OCI-LY1 (cell line): ENCODE measurements around the gene EID3.
"Not testable (repeated sequence)": the region's sequence is repeated elsewhere in the genome, so short reads cannot be mapped to it uniquely, and the experiment has no call there.

Source experiments
- H2AFZ ChIP-seq: fragments of 200-600 bp; sonication (generic), shearing (Covaris generic); 2 replicates; pipeline ENCODE4 v1.6.0; 2014; ENCODE audit warnings: antibody characterized with exemption, mild to moderate bottlenecking, low read length
- H3F3A ChIP-seq: fragments of 200-600 bp; sonication (generic), shearing (Covaris generic); 2 replicates; pipeline ENCODE4 v1.6.0; 2014; ENCODE audit warnings: mild to moderate bottlenecking, antibody characterized with exemption, low read length, moderate library complexity; ENCODE audit not compliant: insufficient read depth
- H3K27ac ChIP-seq: fragments of 200-600 bp; sonication (generic); 2 replicates; pipeline ENCODE4 v1.5.1; 2014; ENCODE audit warnings: low read length, mixed run types, mild to moderate bottlenecking, low read depth; ENCODE audit not compliant: poor library complexity, severe bottlenecking
- H3K27me3 ChIP-seq: fragments of 200-600 bp; sonication (generic); 2 replicates; pipeline ENCODE4 v1.6.0; 2014; ENCODE audit warnings: antibody characterized with exemption, mild to moderate bottlenecking, low read length, moderate library complexity; ENCODE audit not compliant: insufficient read depth
- H3K36me3 ChIP-seq: fragments of 200-600 bp; sonication (generic); 2 replicates; pipeline ENCODE4 v1.6.1; 2014; ENCODE audit warnings: mild to moderate bottlenecking, antibody characterized with exemption, low read length, moderate library complexity, mixed read lengths; ENCODE audit not compliant: insufficient read depth
- H3K4me1 ChIP-seq: fragments of 200-600 bp; sonication (generic); 2 replicates; pipeline ENCODE4 v1.5.1; 2014; ENCODE audit warnings: mild to moderate bottlenecking, low read length, moderate library complexity; ENCODE audit not compliant: insufficient read depth, severe bottlenecking
- H3K4me2 ChIP-seq: fragments of 200-600 bp; sonication (generic), shearing (Covaris generic); 2 replicates; pipeline ENCODE4 v1.6.1; 2014; ENCODE audit warnings: low read length
- H3K4me3 ChIP-seq: fragments of 200-600 bp; sonication (generic); 2 replicates; pipeline ENCODE4 v1.5.1; 2014; ENCODE audit warnings: low read length, low read depth, mild to moderate bottlenecking, mixed read lengths; ENCODE audit not compliant: poor library complexity, severe bottlenecking
- H3K79me2 ChIP-seq: fragments of 200-600 bp; shearing (Covaris generic); 2 replicates; pipeline ENCODE4 v1.6.1; 2016; ENCODE audit warnings: mixed run types, low read length, mixed read lengths; ENCODE audit not compliant: insufficient read depth
- H3K9ac ChIP-seq: fragments of 200-600 bp; sonication (generic), shearing (Covaris generic); 2 replicates; pipeline ENCODE4 v1.6.1; 2014; ENCODE audit warnings: mild to moderate bottlenecking, low read length, mixed read lengths
- H3K9me2 ChIP-seq: fragments of 200-600 bp; sonication (generic), shearing (Covaris generic); 2 replicates; pipeline ENCODE4 v1.6.1; 2014; ENCODE audit warnings: low read depth, mild to moderate bottlenecking, low read length, mixed read lengths
- H3K9me3 ChIP-seq: fragments of 200-600 bp; shearing (Covaris generic); 2 replicates; pipeline ENCODE4 v1.6.1; 2014; ENCODE audit warnings: low read length, mixed read lengths
- H4K20me1 ChIP-seq: fragments of 200-600 bp; sonication (generic), shearing (Covaris generic); 2 replicates; pipeline ENCODE4 v1.6.0; 2016; ENCODE audit warnings: mild to moderate bottlenecking, low read length; ENCODE audit not compliant: insufficient read depth
- CTCF ChIP-seq: fragments of 200-600 bp; sonication (generic), shearing (Covaris generic); IDR thresholded peaks from 2 replicates; pipeline ENCODE4 v1.5.1; 2017; ENCODE audit warnings: mild to moderate bottlenecking, antibody characterized with exemption, low read length, moderate library complexity, mixed read lengths
- EZH2 ChIP-seq: fragments of 200-600 bp; sonication (generic), shearing (Covaris generic); IDR thresholded peaks from 2 replicates; pipeline ENCODE4 v1.8.0; 2017; ENCODE audit warnings: borderline replicate concordance, mixed run types, mild to moderate bottlenecking, antibody characterized with exemption, low read length, moderate library complexity, mixed read lengths

The EID3 gene

GRCh38 chr12:104328790-104329189, 25.3 kb downstream of the EID3 start:
- Histone ChIP-seq H3K4me2 (no peak overlapping the region), H3K36me3 (peaks cover 54% of the 10 kb centered on the region), H3K9me2 (no peaks in the 10 kb centered on the region), H3K9me3 (no peaks in the 10 kb centered on the region), H3K79me2 (no peaks in the 10 kb centered on the region), H3K27me3 (no peaks in the 10 kb centered on the region), H3K9ac (no peak overlapping the region), H3K4me3 (no peak overlapping the region), H3K4me1 (no peaks in the 10 kb centered on the region), H3K27ac (no peak overlapping the region), H4K20me1 (no peaks in the 10 kb centered on the region), H3F3A (no peaks in the 10 kb centered on the region), H2AFZ (no peak overlapping the region)
- TF ChIP-seq CTCF = no peak

- no peaks in the 10 kb centered on the region for H3F3A ChIP-seq
- H3K9me2 ChIP-seq = no peaks in the 10 kb centered on the region
- H3K36me3 ChIP-seq = peaks cover 57% of the 10 kb centered on the region
- H4K20me1 ChIP-seq = no peaks in the 10 kb centered on the region
- H3K27me3 ChIP-seq = no peaks in the 10 kb centered on the region
- H3K9ac ChIP-seq = no peak overlapping the region
- H3K9me3 ChIP-seq = no peaks in the 10 kb centered on the region
- no peak overlapping the region for H2AFZ ChIP-seq
- H3K27ac ChIP-seq = no peak overlapping the region
- H3K79me2 ChIP-seq = no peaks in the 10 kb centered on the region
- no peaks in the 10 kb centered on the region for H3K4me1 ChIP-seq
- TF ChIP-seq CTCF (no peak), EZH2 (no peak)
- H3K4me3 ChIP-seq = no peak overlapping the region
- H3K4me2 ChIP-seq = no peak overlapping the region
These were observed 26.4 kb downstream of the EID3 start for GRCh38 chr12:104329707-104330532.

- Histone ChIP-seq H3K4me1 (no peaks in the 10 kb centered on the region), H4K20me1 (no peaks in the 10 kb centered on the region), H3K27ac (no peak overlapping the region), H3F3A (no peaks in the 10 kb centered on the region), H3K79me2 (no peaks in the 10 kb centered on the region), H3K36me3 (peaks cover 56% of the 10 kb centered on the region), H3K4me3 (no peak overlapping the region), H3K9ac (no peak overlapping the region), H3K9me2 (no peaks in the 10 kb centered on the region), H2AFZ (no peak overlapping the region), H3K9me3 (no peaks in the 10 kb centered on the region), H3K4me2 (no peak overlapping the region), H3K27me3 (no peaks in the 10 kb centered on the region)
- TF ChIP-seq CTCF (no peak), EZH2 (no peak)
These were observed 27.8 kb downstream of the EID3 start for GRCh38 chr12:104331376-104331775.

- not testable (repeated sequence) for H3K27ac ChIP-seq, H3K4me3 ChIP-seq, H3K9me2 ChIP-seq, H2AFZ ChIP-seq, H3K4me2 ChIP-seq, H3K79me2 ChIP-seq, H3K9ac ChIP-seq, H3K4me1 ChIP-seq, H4K20me1 ChIP-seq, H3F3A ChIP-seq, H3K9me3 ChIP-seq, H3K27me3 ChIP-seq
- H3K36me3 ChIP-seq = peaks cover 56% of the 10 kb centered on the region
These were observed 28.7 kb downstream of the EID3 start for GRCh38 chr12:104332273-104332672.
